GM12891 (cell line): ENCODE measurements around the gene CLASP2.

Source experiments
- POLR2A ChIP-seq: IDR thresholded peaks from 2 replicates; pipeline ENCODE4 v1.6.1; 2011; ENCODE audit warnings: low read depth, low read length, control low read depth
- POLR2AphosphoS5 ChIP-seq: IDR thresholded peaks from 2 replicates; pipeline ENCODE4 v1.6.1; 2011; ENCODE audit warnings: low read depth, low read length, control low read depth
- POU2F2 ChIP-seq: IDR thresholded peaks from 2 replicates; pipeline ENCODE4 v1.6.1; 2011; ENCODE audit warnings: low read depth, mild to moderate bottlenecking, control low read depth, low read length, moderate library complexity
- SPI1 ChIP-seq: IDR thresholded peaks from 2 replicates; pipeline ENCODE4 v1.6.1; 2011; ENCODE audit warnings: low read depth, low read length, control low read depth
- TAF1 ChIP-seq: IDR thresholded peaks from 2 replicates; pipeline ENCODE4 v1.6.1; 2011; ENCODE audit warnings: low read depth, low read length, control low read depth

- TF ChIP-seq POLR2AphosphoS5 (no peak), TAF1 (no peak), POLR2A (no peak), SPI1 (no peak), POU2F2 (no peak)
Measured at GRCh38 chr3:33732394-33732793, 14.3 kb upstream of the CLASP2 start.
